Stomach (tissue), 9 donors: ENCODE measurements around the gene RHBDL1. TPM values are rescaled to one million over a fixed set of nuclear protein-coding genes. Genes with fewer than 3 reads are reported as not detected.

Experiments
- DNase-seq, 2 donors: peaks; one replicate each; pipeline versions ENCODE4 v3.0.0 to v3.0.0-alpha.2; 2013 to 2019
- H3K27ac ChIP-seq, 5 donors: fragments of 200-600 bp in 4 of 5; sonication (generic) in 4 of 5; one replicate each; pipeline ENCODE4 v1.5.1; 2013 to 2019; ENCODE audit warnings: mild to moderate bottlenecking in 1 of 5, moderate library complexity in 1 of 5
- H3K27me3 ChIP-seq, 3 donors: fragments of 200-600 bp; sonication (generic); one replicate each; pipeline ENCODE4 v1.5.1; 2017 to 2019; ENCODE audit warnings: mixed run types in 1 of 3
- H3K36me3 ChIP-seq, 4 donors: fragments of 200-600 bp; sonication (generic); 1 replicate in 3 of 4; 2 replicates in 1 of 4; pipeline ENCODE4 v1.5.1; 2016 to 2019
- H3K4me1 ChIP-seq, 4 donors: fragments of 200-600 bp; sonication (generic); one replicate each; pipeline ENCODE4 v1.5.1; 2016 to 2019
- H3K4me3 ChIP-seq, 4 donors: fragments of 200-600 bp; sonication (generic) in 3 of 4; one replicate each; pipeline ENCODE4 v1.5.1; 2016 to 2019; ENCODE audit warnings: mild to moderate bottlenecking in 1 of 4
- H3K9me3 ChIP-seq, 4 donors: fragments of 200-600 bp; sonication (generic); one replicate each; pipeline ENCODE4 v1.5.1; 2016 to 2019
- EP300 ChIP-seq: sonication (generic); formaldehyde crosslinking; IDR thresholded peaks from one replicate; pipeline ENCODE4 v1.6.1; 2017; ENCODE audit warnings: antibody characterized with exemption
- POLR2A ChIP-seq, 4 donors: fragments of 450-650 bp; IDR thresholded peaks; one replicate each; pipeline ENCODE4 v1.6.1; 2016; ENCODE audit warnings: antibody characterized with exemption in 4 of 4, control low read depth in 2 of 4, mild to moderate bottlenecking in 1 of 4, moderate library complexity in 1 of 4
- POLR2AphosphoS5 ChIP-seq, 3 donors: sonication (generic); formaldehyde crosslinking; IDR thresholded peaks; one replicate each; pipeline ENCODE4 v1.6.1; 2016; ENCODE audit warnings: antibody characterized with exemption in 3 of 3
- WGBS, 5 donors: extraction: QIAGEN DNeasy Blood & Tissue Kit in 3 of 5; methylation state at CpG; one replicate each; pipeline versions ENCODE4 v1.1.5 to v1.1.7; 2013 to 2018; 5-methylcytosine and 5-hydroxymethylcytosine counted together
- intact Hi-C: fragments of 100-400 bp; cut with DNase I; formaldehyde crosslinking; loops from one replicate; pipeline ENCODE4 v1.15.1; 2023; ENCODE audit warnings: low total_unique reads
- polyA plus RNA-seq, 3 donors: library from polyadenylated mRNA; stranded (reverse); fragments of 200-250 nt; gene quantifications; one replicate each; pipeline ENCODE4 v1.2.3, GENCODE V29; 2013
- total RNA-seq, 5 donors: library from RNA; depleted of rRNA; stranded (reverse); fragments of >200 nt; gene quantifications; one replicate each; pipeline versions ENCODE4 v1.1.0 to v1.2.3, GENCODE V29; 2014 to 2016
- TF ChIP-seq, protein P1 (sequence below), 7 experiments: fragments of 450-650 bp in 4 of 7; fragments of 200-600 bp in 3 of 7; sonication (generic) in 3 of 7; IDR thresholded peaks; one replicate each; pipeline ENCODE4 v1.5.1; 2016 to 2019; ENCODE audit warnings: antibody characterized with exemption in 7 of 7, control low read depth in 2 of 7, mild to moderate bottlenecking in 1 of 7
- donor health status: healthy with polysubstance abuse.
- donor health status: Bipolar disorder and iron deficiency.
- donor health status: healthy.

Gene RHBDL1
- total and polyA plus RNA-seq, 8 donors = 1.3 to 48.7 (median 3.3) TPM; not detected in 3

DNA sequence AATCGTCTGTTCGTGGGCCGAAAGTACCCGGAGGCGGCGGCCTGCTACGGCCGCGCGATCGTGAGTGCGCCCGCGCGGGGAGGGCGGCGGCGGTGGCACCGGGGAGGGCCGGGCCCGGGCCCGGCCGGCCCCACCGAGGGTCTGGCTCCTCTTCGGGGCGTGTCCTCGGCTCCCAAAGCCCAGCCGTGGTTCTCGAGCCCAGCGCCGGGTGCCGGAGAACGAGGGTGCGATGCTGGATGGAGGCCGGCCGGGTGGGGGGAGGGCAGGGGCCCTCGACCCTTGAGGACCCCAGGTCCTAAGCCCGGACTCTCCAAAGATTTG is 5.1 kb downstream of the RHBDL1 start:
- DNase-seq = no peak
- H3K4me3 ChIP-seq = peak overlapping the region; percentile 88 to 93 (median 88)
- intact Hi-C loops = no loop called here
- TF ChIP-seq, protein P1, sequence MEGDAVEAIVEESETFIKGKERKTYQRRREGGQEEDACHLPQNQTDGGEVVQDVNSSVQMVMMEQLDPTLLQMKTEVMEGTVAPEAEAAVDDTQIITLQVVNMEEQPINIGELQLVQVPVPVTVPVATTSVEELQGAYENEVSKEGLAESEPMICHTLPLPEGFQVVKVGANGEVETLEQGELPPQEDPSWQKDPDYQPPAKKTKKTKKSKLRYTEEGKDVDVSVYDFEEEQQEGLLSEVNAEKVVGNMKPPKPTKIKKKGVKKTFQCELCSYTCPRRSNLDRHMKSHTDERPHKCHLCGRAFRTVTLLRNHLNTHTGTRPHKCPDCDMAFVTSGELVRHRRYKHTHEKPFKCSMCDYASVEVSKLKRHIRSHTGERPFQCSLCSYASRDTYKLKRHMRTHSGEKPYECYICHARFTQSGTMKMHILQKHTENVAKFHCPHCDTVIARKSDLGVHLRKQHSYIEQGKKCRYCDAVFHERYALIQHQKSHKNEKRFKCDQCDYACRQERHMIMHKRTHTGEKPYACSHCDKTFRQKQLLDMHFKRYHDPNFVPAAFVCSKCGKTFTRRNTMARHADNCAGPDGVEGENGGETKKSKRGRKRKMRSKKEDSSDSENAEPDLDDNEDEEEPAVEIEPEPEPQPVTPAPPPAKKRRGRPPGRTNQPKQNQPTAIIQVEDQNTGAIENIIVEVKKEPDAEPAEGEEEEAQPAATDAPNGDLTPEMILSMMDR (IDR thresholded peaks at IDR 0.05) = no peak
- TF ChIP-seq POLR2AphosphoS5 (IDR thresholded peaks at IDR 0.05) (no peak), EP300 (no peak), POLR2A (IDR thresholded peaks at IDR 0.05) (no peak)
- H3K27me3 ChIP-seq = peaks cover 0 to 10% (median 0%) of the 10 kb centered on the region in 3 donors
- no peaks in the 10 kb centered on the region for H3K9me3 ChIP-seq
- WGBS, 5 donors = 0 to 1% (median 1%) methylated on average over 12 to 38 of the region's 38 CpGs
- H3K27ac ChIP-seq = peak overlapping the region; percentile 93 to 97 (median 95)
- peaks cover 20 to 27% (median 24%) of the 10 kb centered on the region in 4 donors for H3K36me3 ChIP-seq
- H3K4me1 ChIP-seq = peaks cover 55 to 82% (median 80%) of the 10 kb centered on the region in 4 donors

DNA sequence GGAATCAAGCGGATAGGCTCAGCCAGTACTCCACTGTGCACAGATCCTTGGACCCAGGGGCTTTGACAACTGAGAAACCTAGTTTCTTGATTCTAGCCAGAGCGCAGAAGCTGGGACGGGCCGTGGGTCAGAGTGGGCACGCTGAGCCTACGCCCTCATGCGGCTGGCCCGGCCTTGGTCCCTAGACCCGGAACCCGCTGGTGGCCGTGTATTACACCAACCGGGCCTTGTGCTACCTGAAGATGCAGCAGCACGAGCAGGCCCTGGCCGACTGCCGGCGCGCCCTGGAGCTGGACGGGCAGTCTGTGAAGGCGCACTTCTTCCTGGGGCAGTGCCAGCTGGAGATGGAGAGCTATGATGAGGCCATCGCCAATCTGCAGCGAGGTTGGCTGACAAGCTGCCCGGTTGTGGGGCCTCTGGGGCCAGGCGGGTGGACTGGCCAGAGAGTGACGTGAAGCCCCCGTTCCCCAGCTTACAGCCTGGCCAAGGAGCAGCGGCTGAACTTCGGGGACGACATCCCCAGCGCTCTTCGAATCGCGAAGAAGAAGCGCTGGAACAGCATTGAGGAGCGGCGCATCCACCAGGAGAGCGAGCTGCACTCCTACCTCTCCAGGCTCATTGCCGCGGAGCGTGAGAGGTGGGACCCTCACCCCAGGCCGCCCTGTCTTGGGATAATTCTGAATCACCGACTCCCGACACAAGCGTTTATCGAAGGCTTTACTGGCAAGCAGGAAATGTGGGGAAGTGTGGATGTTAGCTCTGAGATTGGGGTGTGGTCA is 5.7 kb downstream of the RHBDL1 start:
- Histone ChIP-seq H3K9me3 (no peaks in the 10 kb centered on the region), H3K4me3 (peak overlapping the region; percentile 88 to 93 (median 88)), H3K27ac (peak overlapping the region; percentile 93 to 97 (median 95)), H3K36me3 (peaks cover 20 to 33% (median 24%) of the 10 kb centered on the region in 4 donors), H3K4me1 (peaks cover 49 to 82% (median 80%) of the 10 kb centered on the region in 4 donors), H3K27me3 (peaks cover 0 to 5% (median 0%) of the 10 kb centered on the region in 3 donors)
- intact Hi-C loops = no loop called here
- TF ChIP-seq POLR2AphosphoS5 (IDR thresholded peaks at IDR 0.05) = peak in 1 of 3 donors; percentile 50
- TF ChIP-seq, protein P1 (IDR thresholded peaks at IDR 0.05) = no peak
- no peak for TF ChIP-seq EP300
- TF ChIP-seq POLR2A (IDR thresholded peaks at IDR 0.05) = no peak
- 31 to 59% (median 41%) methylated on average over 25 to 44 of the region's 44 CpGs for WGBS, 5 donors
- DNase-seq = peak; percentile 51 to 58

DNA sequence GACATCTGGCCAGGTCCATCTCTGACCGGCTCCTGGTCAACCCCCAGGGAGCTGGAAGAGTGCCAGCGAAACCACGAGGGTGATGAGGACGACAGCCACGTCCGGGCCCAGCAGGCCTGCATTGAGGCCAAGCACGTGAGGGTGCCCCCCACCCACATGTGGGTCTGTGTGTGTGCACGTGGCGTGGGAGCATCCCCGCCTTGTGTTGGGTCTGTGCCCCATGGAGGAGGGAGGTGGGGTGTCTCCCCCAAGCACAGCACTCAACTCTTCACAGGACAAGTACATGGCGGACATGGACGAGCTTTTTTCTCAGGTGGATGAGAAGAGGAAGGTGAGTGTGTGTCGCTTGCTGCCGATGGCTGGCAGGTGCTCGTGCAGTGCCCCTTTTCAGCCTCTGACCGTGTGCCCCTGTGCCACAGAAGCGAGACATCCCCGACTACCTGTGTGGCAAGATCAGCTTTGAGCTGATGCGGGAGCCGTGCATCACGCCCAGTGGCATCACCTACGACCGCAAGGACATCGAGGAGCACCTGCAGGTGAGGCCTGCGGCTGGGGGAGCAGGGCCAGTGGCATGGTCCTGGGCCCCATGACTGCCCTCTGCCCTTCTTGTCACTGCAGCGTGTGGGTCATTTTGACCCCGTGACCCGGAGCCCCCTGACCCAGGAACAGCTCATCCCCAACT is 6.4 kb downstream of the RHBDL1 start:
- TF ChIP-seq EP300 (no peak), POLR2A (IDR thresholded peaks at IDR 0.05) (no peak)
- no peak for DNase-seq
- Histone ChIP-seq H3K36me3 (peaks cover 26 to 40% (median 30%) of the 10 kb centered on the region in 4 donors), H3K4me1 (peaks cover 43 to 81% (median 76%) of the 10 kb centered on the region in 4 donors), H3K27ac (peak overlapping the region in 1 of 5 donors; percentile 93), H3K9me3 (no peaks in the 10 kb centered on the region), H3K27me3 (no peaks in the 10 kb centered on the region), H3K4me3 (peak overlapping the region in 2 of 4 donors; percentile 88 to 89)
- intact Hi-C loops = no loop called here
- WGBS, 5 donors = 71 to 81% (median 73%) methylated on average over 17 to 28 of the region's 28 CpGs

DNA sequence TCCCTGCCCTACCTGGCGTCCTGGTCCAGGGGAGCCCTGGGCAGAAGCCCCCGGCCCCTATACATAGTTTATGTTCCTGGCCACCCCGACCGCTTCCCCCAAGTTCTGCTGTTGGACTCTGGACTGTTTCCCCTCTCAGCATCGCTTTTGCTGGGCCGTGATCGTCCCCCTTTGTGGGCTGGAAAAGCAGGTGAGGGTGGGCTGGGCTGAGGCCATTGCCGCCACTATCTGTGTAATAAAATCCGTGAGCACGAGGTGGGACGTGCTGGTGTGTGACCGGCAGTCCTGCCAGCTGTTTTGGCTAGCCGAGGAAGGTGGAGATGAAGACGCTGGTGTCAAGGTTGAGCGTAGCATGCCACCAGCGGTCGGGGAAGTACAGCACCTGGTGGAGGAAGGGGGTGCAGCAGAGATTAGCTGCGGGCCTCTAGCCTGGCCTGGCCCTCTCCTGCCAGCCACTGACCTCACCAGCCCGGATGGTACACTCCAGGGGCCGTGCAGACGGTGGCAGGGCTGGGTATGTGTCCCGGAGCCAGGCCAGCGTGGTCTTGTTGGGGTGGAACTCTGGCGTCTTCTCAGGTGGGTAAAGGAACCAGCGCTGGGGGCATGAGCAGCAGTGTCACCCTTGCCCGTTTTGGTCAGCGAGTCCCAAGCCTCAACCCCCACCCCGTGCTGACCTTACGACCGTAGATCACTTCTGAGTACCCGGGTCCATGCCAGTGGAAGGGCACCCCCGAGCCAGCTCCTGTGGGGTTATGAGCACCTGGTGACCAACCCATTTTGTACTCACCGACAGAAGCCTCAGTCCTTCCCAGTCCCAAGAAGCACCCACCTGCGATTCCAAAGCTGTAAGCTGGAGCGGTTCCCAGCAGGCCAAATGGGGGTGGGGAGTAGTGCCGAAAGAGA is 7.3 kb downstream of the RHBDL1 start:
- TF ChIP-seq POLR2AphosphoS5 (IDR thresholded peaks at IDR 0.05) (peak in 1 of 3 donors; percentile 4), EP300 (no peak)
- TF ChIP-seq, protein P1 (IDR thresholded peaks at IDR 0.05) = no peak

More for the DNA sequence above, 7.3 kb downstream of the RHBDL1 start:
- Histone ChIP-seq H3K4me3 (peak overlapping the region; percentile 62 to 88 (median 78)), H3K27me3 (no peaks in the 10 kb centered on the region), H3K9me3 (no peaks in the 10 kb centered on the region), H3K4me1 (peaks cover 43 to 78% (median 68%) of the 10 kb centered on the region in 4 donors), H3K27ac (peak overlapping the region in 3 of 5 donors; percentile 77 to 90 (median 78)), H3K36me3 (peaks cover 32 to 48% (median 38%) of the 10 kb centered on the region in 4 donors)
- no peak for DNase-seq
- intact Hi-C loops = no loop called here
- WGBS, 5 donors = 71 to 86% (median 76%) methylated on average over 34 to 36 of the region's 36 CpGs
